ENCODE results near the gene TFDP1.

The TFDP1 gene

GRCh38 chr13:113666951-113667701 lies 82.6 kb downstream of the TFDP1 start, which contains the start of gene GRK1:
Gene GRK1 (plus strand): TSS chr13:113667219. CDS start chr13:113667387, 168 bp downstream.
- no peak for DNase-seq (ENCODE audit: low spot score)

GRCh38 chr13:113667771-113668490 lies 83.4 kb downstream of the TFDP1 start:
- DNase-seq (ENCODE audit: low spot score) = no peak

GRCh38 chr13:113668491-113668971 lies 84.0 kb downstream of the TFDP1 start:
- DNase-seq (ENCODE audit: low spot score) = no peak

- no peak for DNase-seq (ENCODE audit: low spot score)
Observed at GRCh38 chr13:113669231-113669754, 84.7 kb downstream of the TFDP1 start.

- no peak for DNase-seq (ENCODE audit: low spot score)
Observed at GRCh38 chr13:113669755-113670341, 85.3 kb downstream of the TFDP1 start.

- DNase-seq (ENCODE audit: low spot score) = no peak
Observed at GRCh38 chr13:113670541-113670940, 86.0 kb downstream of the TFDP1 start.

GRCh38 chr13:113671066-113672001 lies 86.8 kb downstream of the TFDP1 start:
- DNase-seq (ENCODE audit: low spot score) = no peak

GRCh38 chr13:113672002-113672651 lies 87.6 kb downstream of the TFDP1 start:
- DNase-seq (ENCODE audit: low spot score) = no peak
